Measurements from ENCODE around the gene PSMD7. TPM values are rescaled to one million over a fixed set of nuclear protein-coding genes. Genes with fewer than 3 reads are reported as not detected.

PSMD7 gene
- total RNA-seq, 1 experiment from 2014 or later, result 109 TPM

GRCh38 chr16:74309789-74310781 lies 13.5 kb downstream of the PSMD7 start:
- POLR2A ChIA-PET, result no interaction called here
- TF ChIP-seq SIN3A (IDR thresholded peaks at IDR 0.05; ENCODE audit: low read depth) (no peak), CTCF (IDR thresholded peaks at IDR 0.05 in 2 of 3, conservative IDR thresholded peaks at IDR 0.05 in 1 of 3; ENCODE audit: borderline replicate concordance in 1 of 3, insufficient read depth in 1 of 3, low read depth in 2 of 3, low read length in 2 of 3) (peak; percentile 73 to 84 (median 80)), CBX3 (IDR thresholded peaks at IDR 0.05; ENCODE audit: low read depth) (no peak), RAD21 (IDR thresholded peaks at IDR 0.05; ENCODE audit: low read depth) (peak; percentile 89)
- Histone ChIP-seq H3K36me3 (ENCODE audit: control insufficient read depth in 1 of 2, insufficient read depth in 2 of 2, low read length in 2 of 2) (peaks cover 13 to 14% of the 10 kb centered on the region in 2 experiments), H3K4me1 (ENCODE audit: control insufficient read depth in 1 of 2, insufficient read depth in 2 of 2, low read length in 2 of 2) (no peaks in the 10 kb centered on the region), H3K9me2 (ENCODE audit: insufficient read depth) (no peaks in the 10 kb centered on the region), H3K4me3 (replicated peaks in 1 of 2; ENCODE audit: low read depth in 1 of 2, low read length in 2 of 2) (no peak overlapping the region), H3K27ac (ENCODE audit: low read depth, low read length) (no peak overlapping the region), H3K27me3 (ENCODE audit: insufficient read depth, low read length) (no peaks in the 10 kb centered on the region), H3K9me3 (ENCODE audit: control insufficient read depth in 1 of 2, insufficient read depth in 1 of 2, low read depth in 1 of 2, low read length in 2 of 2) (no peaks in the 10 kb centered on the region), H3K9ac (ENCODE audit: low read length) (no peak overlapping the region), H3K79me2 (ENCODE audit: insufficient read depth, low read length) (no peaks in the 10 kb centered on the region), H2AFZ (ENCODE audit: low read depth, low read length, poor library complexity, severe bottlenecking) (no peak overlapping the region), H3K4me2 (ENCODE audit: low read length) (no peak overlapping the region), H4K20me1 (ENCODE audit: insufficient read depth) (no peaks in the 10 kb centered on the region)
- ATAC-seq, result peak; percentile 72
- RAD21 ChIA-PET (ENCODE audit: low non-redundant PET in 1 of 2, low total read pairs in 2 of 2, uncharacterized antibody in 2 of 2, unreplicated experiment in 2 of 2), result no interaction called here
- BruUV-seq (replicated peaks), result no TSS peak
- CTCF ChIA-PET, result interaction anchor here (1.0 to 1.9 kb wide), 7 partner anchors 11 to 553 kb away, joined by 3 to 13 read pairs (median 4); no protein-coding TSS in a partner anchor
- intact Hi-C loops (cut with micrococcal nuclease), result loop anchor here (2.0 to 10.0 kb wide), 3 partner anchors 122 to 345 kb away; no protein-coding TSS in a partner anchor
- DNase-seq (ENCODE audit: low read depth, low spot score), result peak; percentile 41

GRCh38 chr16:74315059-74315458 lies 18.4 kb downstream of the PSMD7 start:
- no peaks in the 10 kb centered on the region for H3K36me3 ChIP-seq (ENCODE audit: control insufficient read depth in 1 of 2, insufficient read depth in 2 of 2, low read length in 2 of 2)
- ChIA-PET CTCF (no interaction called here), RAD21 (ENCODE audit: low non-redundant PET in 1 of 2, low total read pairs in 2 of 2, uncharacterized antibody in 2 of 2, unreplicated experiment in 2 of 2) (no interaction called here), POLR2A (no interaction called here)
- ATAC-seq (no peak), DNase-seq (ENCODE audit: low read depth, low spot score) (no peak)
- H3K9me2 ChIP-seq (ENCODE audit: insufficient read depth), result no peaks in the 10 kb centered on the region
- no peak overlapping the region for H2AFZ ChIP-seq (ENCODE audit: low read depth, low read length, poor library complexity, severe bottlenecking)
- H3K4me1 ChIP-seq (ENCODE audit: control insufficient read depth in 1 of 2, insufficient read depth in 2 of 2, low read length in 2 of 2), result no peaks in the 10 kb centered on the region
- no peak overlapping the region for H3K4me3 ChIP-seq (replicated peaks in 1 of 2; ENCODE audit: low read depth in 1 of 2, low read length in 2 of 2)
- no peaks in the 10 kb centered on the region for H4K20me1 ChIP-seq (ENCODE audit: insufficient read depth)
- H3K9me3 ChIP-seq (ENCODE audit: control insufficient read depth in 1 of 2, insufficient read depth in 1 of 2, low read depth in 1 of 2, low read length in 2 of 2), result no peaks in the 10 kb centered on the region
- no peaks in the 10 kb centered on the region for H3K27me3 ChIP-seq (ENCODE audit: insufficient read depth, low read length)
- intact Hi-C loops (cut with micrococcal nuclease), result no loop called here
- no TSS peak for BruUV-seq (replicated peaks)
- H3K27ac ChIP-seq (ENCODE audit: low read depth, low read length), result no peak overlapping the region
- TF ChIP-seq MAX (IDR thresholded peaks at IDR 0.05) (no peak), POLR2AphosphoS5 (IDR thresholded peaks at IDR 0.05; ENCODE audit: low read depth, low read length) (no peak), JUND (IDR thresholded peaks at IDR 0.05) (no peak)
- H3K79me2 ChIP-seq (ENCODE audit: insufficient read depth, low read length), result no peaks in the 10 kb centered on the region
- H3K9ac ChIP-seq (ENCODE audit: low read length), result no peak overlapping the region
- H3K4me2 ChIP-seq (ENCODE audit: low read length), result no peak overlapping the region

Measured in HCT116 (cell line).